Sigmoid colon (tissue), 4 donors: ENCODE results near the gene TRMT112.

ENCODE experiments used
- CTCF ChIP-seq, 4 experiments: fragments of 450-650 bp in 3 of 4; fragments of 200-600 bp in 1 of 4; IDR thresholded peaks; one replicate each; pipeline ENCODE4 v1.5.1; 2016 to 2019; ENCODE audit warnings: antibody characterized with exemption in 4 of 4, mild to moderate bottlenecking in 3 of 4, moderate library complexity in 2 of 4
- EP300 ChIP-seq, 4 donors: sonication (generic); formaldehyde crosslinking; IDR thresholded peaks; one replicate each; pipeline ENCODE4 v1.6.1; 2017; ENCODE audit warnings: antibody characterized with exemption in 4 of 4
- POLR2A ChIP-seq, 2 donors: fragments of 450-650 bp; IDR thresholded peaks; one replicate each; pipeline ENCODE4 v1.6.1; 2016; ENCODE audit warnings: antibody characterized with exemption in 2 of 2, mild to moderate bottlenecking in 2 of 2, moderate library complexity in 2 of 2

GRCh38 chr11:64298966-64299846, 18.2 kb downstream of the TRMT112 start:
- no peak for TF ChIP-seq CTCF (IDR thresholded peaks at IDR 0.05)
- TF ChIP-seq EP300 (IDR thresholded peaks at IDR 0.05), result no peak
- TF ChIP-seq POLR2A (IDR thresholded peaks at IDR 0.05), result no peak
